Neural progenitor cell (in vitro differentiated cells): ENCODE measurements around the gene MPLKIP. TPM values are rescaled to one million over a fixed set of nuclear protein-coding genes. Genes with fewer than 3 reads are reported as not detected.

Experiments
- DNase-seq: peaks from one replicate; pipeline ENCODE4 v3.0.0-alpha.2; 2016; ENCODE audit warnings: low spot score
- H2AFZ ChIP-seq: fragments of 200-600 bp; sonication (generic); replicated peaks from 2 replicates; pipeline ENCODE4 v1.6.1; 2016; ENCODE audit warnings: antibody characterized with exemption
- H3F3A ChIP-seq: fragments of 200-600 bp; sonication (generic); 2 replicates; pipeline ENCODE4 v1.6.1; 2016; ENCODE audit warnings: antibody characterized with exemption, low read depth
- H3K27ac ChIP-seq: fragments of 200-600 bp; sonication (generic); 2 replicates; pipeline ENCODE4 v1.5.1; 2016; ENCODE audit warnings: mild to moderate bottlenecking
- H3K27me3 ChIP-seq: fragments of 200-600 bp; sonication (generic); 2 replicates; pipeline ENCODE4 v1.6.1; 2016; ENCODE audit warnings: mild to moderate bottlenecking, moderate library complexity
- H3K36me3 ChIP-seq: fragments of 200-600 bp; sonication (generic); 2 replicates; pipeline ENCODE4 v1.5.1; 2016
- H3K4me1 ChIP-seq: fragments of 200-600 bp; sonication (generic); 2 replicates; pipeline ENCODE4 v1.6.1; 2016; ENCODE audit warnings: mixed run types
- H3K4me2 ChIP-seq: fragments of 200-600 bp; sonication (generic); 2 replicates; pipeline ENCODE4 v1.6.1; 2016
- H3K4me3 ChIP-seq: fragments of 200-600 bp; sonication (generic); 2 replicates; pipeline ENCODE4 v1.5.1; 2016
- H3K79me2 ChIP-seq: fragments of 200-600 bp; sonication (generic); 2 replicates; pipeline ENCODE4 v1.6.1; 2016; ENCODE audit warnings: low read depth
- H3K9ac ChIP-seq: fragments of 200-600 bp; sonication (generic); 2 replicates; pipeline ENCODE4 v1.6.1; 2016
- H3K9me3 ChIP-seq: fragments of 200-600 bp; sonication (generic); 2 replicates; pipeline ENCODE4 v1.5.1; 2016; ENCODE audit warnings: low read depth
- H4K20me1 ChIP-seq: fragments of 200-600 bp; sonication (generic); 2 replicates; pipeline ENCODE4 v1.6.1; 2016; ENCODE audit warnings: low read depth
- H3K27ac Mint-ChIP-seq: 3 replicates; pipeline ENCODE4 v1.8.0; 2021; ENCODE audit warnings: mixed read lengths
- H3K27me3 Mint-ChIP-seq: 2 replicates; pipeline ENCODE4 v1.8.0; 2022; ENCODE audit warnings: low read depth, mild to moderate bottlenecking, inconsistent platforms, moderate library complexity, mixed read lengths; ENCODE audit not compliant: insufficient read depth
- H3K36me3 Mint-ChIP-seq: 3 replicates; pipeline ENCODE4 v1.8.0; 2021; ENCODE audit warnings: mixed read lengths
- H3K4me1 Mint-ChIP-seq: 3 replicates; pipeline ENCODE4 v1.8.0; 2021; ENCODE audit warnings: mixed read lengths
- H3K4me3 Mint-ChIP-seq: 3 replicates; pipeline ENCODE4 v1.8.0; 2021; ENCODE audit warnings: mild to moderate bottlenecking, moderate library complexity, mixed read lengths
- H3K9me3 Mint-ChIP-seq: 3 replicates; pipeline ENCODE4 v1.8.0; 2020; ENCODE audit warnings: mixed read lengths
- CTCF ChIP-seq: fragments of 200-600 bp; sonication (generic); IDR thresholded peaks from 2 replicates; pipeline ENCODE4 v1.5.1; 2017; ENCODE audit warnings: antibody characterized with exemption, mild to moderate bottlenecking
- EZH2 ChIP-seq: fragments of 200-600 bp; sonication (generic); IDR thresholded peaks from 2 replicates; pipeline ENCODE4 v1.6.1; 2017; ENCODE audit warnings: antibody characterized with exemption, mild to moderate bottlenecking, moderate library complexity
- EZH2phosphoT487 ChIP-seq: fragments of 200-600 bp; sonication (generic); IDR thresholded peaks from 2 replicates; pipeline ENCODE4 v1.6.1; 2017; ENCODE audit warnings: antibody characterized with exemption
- total RNA-seq: library from RNA; depleted of rRNA; stranded (reverse); fragments of >200 nt; gene quantifications from 2 replicates; pipeline ENCODE4 v1.2.3, GENCODE V29; 2015; ENCODE audit warnings: low replicate concordance

MPLKIP gene
- 48.4 and 87.2 TPM in 2 replicates for total RNA-seq

DNA sequence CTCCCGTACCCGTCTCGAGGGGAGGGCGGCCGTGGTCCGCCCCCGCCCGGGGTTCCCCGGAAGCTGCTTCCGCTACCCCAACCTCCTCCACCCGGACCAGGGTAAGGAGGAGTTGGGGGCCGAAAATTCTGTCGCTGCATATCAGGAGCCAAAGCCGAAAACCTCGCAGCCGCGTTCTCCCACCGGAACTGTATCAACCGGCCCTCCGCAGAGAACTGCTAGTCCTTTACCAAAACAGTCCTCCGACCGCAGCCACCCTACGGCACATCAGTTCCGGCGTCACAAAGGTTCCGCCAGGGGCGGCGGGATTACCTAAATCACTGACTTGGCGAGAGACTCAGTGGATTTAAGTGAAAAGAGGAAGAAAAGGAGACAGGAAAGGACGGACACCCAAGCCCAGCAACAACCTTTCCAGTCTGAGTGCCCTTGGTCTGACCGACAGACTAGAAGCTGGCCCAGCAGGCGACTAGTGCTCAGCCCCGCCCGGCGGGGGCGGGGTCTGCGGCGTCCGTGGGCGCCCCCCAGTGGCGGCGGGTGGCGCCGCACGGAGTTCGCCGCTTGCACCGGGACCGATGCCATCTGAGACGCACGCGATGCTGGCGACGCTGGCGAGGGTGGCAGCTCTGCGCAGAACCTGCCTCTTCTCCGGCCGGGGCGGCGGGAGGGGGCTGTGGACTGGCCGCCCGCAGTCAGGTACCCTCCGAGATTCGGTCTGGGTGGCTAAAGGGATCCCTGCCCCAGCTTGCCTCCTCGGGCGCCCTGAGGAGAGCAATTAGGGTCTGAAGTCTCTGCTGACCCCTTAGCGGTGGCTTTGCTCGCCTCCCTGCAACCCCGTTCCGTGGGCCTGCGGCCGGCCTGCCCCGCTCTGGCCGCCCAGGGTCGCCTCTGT is at the start of gene MPLKIP, which contains the start of gene SUGCT:
Gene MPLKIP, minus strand, starts transcription at position 195 of the 889 bp plus-strand sequence. Its CDS starts 55 bp downstream, at position 140.
Gene SUGCT, plus strand, starts transcription at position 578 of the 889 bp plus-strand sequence.
- H3K4me3 ChIP-seq = peak within 1 kb of the TSS; percentile 92
- DNase-seq = peak; percentile 92
- H3K27me3 Mint-ChIP-seq = peaks cover 2% of the 10 kb centered on the region
- H3K4me2 ChIP-seq = peak within 1 kb of the TSS; percentile 91
- peaks cover 13% of the 10 kb centered on the region for H3F3A ChIP-seq
- TF ChIP-seq EZH2phosphoT487 = no peak
- TF ChIP-seq CTCF = peak; percentile 91
- no peak for TF ChIP-seq EZH2
- peaks cover 15% of the 10 kb centered on the region for H4K20me1 ChIP-seq
- H3K9ac ChIP-seq = peak within 1 kb of the TSS; percentile 91
- H3K4me3 Mint-ChIP-seq = peak within 1 kb of the TSS; percentile 98
- H3K27ac Mint-ChIP-seq = peak within 1 kb of the TSS; percentile 99
- no peaks in the 10 kb centered on the region for H3K9me3 Mint-ChIP-seq
- H3K9me3 ChIP-seq = no peaks in the 10 kb centered on the region
- H3K36me3 Mint-ChIP-seq = peaks cover 3% of the 10 kb centered on the region
- peaks cover 47% of the 10 kb centered on the region for H3K79me2 ChIP-seq
- H3K36me3 ChIP-seq = no peaks in the 10 kb centered on the region
- peaks cover 12% of the 10 kb centered on the region for H3K4me1 Mint-ChIP-seq
- H3K27ac ChIP-seq = peak within 1 kb of the TSS; percentile 94
- H3K4me1 ChIP-seq = peaks cover 9% of the 10 kb centered on the region
- H2AFZ ChIP-seq = peak within 1 kb of the TSS; percentile 99
- H3K27me3 ChIP-seq = peaks cover 15% of the 10 kb centered on the region

DNA sequence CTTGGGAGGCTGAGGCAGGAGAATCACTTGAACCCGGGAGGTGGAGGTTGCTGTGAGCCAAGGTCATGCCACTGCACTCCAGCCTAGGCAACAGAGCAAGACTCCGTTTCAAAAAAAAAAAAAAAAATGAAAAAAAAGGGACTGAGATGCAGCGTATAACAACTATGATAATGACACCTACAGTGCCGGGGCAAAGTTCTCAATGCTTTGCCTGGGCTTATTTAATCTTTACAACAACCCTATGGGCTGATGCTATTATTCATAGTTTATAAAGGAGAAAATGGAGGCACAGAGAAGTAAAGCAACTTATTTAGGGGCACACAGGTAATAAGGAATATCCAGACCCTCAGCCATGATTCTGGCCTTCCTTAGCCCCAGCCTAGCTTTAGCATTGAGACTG is 48.0 kb upstream of the MPLKIP start:
- Histone ChIP-seq H3K27me3 (no peaks in the 10 kb centered on the region), H3K4me2 (no peak overlapping the region), H3K4me1 (no peaks in the 10 kb centered on the region), H3K9me3 (no peaks in the 10 kb centered on the region), H4K20me1 (no peaks in the 10 kb centered on the region), H3K79me2 (no peaks in the 10 kb centered on the region), H3K27ac (no peak overlapping the region), H2AFZ (no peak overlapping the region), H3K36me3 (no peaks in the 10 kb centered on the region), H3K9ac (no peak overlapping the region), H3K4me3 (no peak overlapping the region), H3F3A (no peaks in the 10 kb centered on the region)
- no peaks in the 10 kb centered on the region for H3K4me1 Mint-ChIP-seq
- TF ChIP-seq EZH2 (no peak), CTCF (no peak), EZH2phosphoT487 (no peak)
- H3K27ac Mint-ChIP-seq = no peak overlapping the region
- H3K4me3 Mint-ChIP-seq = no peak overlapping the region
- no peaks in the 10 kb centered on the region for H3K36me3 Mint-ChIP-seq
- no peak for DNase-seq
- no peaks in the 10 kb centered on the region for H3K9me3 Mint-ChIP-seq
- no peaks in the 10 kb centered on the region for H3K27me3 Mint-ChIP-seq

DNA sequence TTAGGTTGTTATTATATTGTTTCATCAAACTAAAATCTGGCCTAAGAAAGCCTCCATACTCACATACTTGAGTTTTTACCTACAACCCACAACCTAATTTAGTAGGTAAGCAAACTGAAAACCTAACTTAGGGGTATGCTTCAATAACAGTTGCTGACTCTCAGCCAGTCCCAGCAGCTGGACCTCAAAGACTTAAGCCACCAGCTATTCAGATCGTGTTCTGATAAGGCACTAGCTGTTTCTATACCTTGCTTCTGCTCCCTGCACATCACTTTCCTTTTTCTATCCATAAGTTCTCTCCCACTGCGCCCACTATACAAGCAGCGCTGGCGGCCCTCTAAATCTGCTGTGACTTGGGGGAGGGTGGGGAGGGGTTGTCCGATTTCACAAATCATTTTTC is 42.6 kb upstream of the MPLKIP start:
- H3K4me3 Mint-ChIP-seq = no peak overlapping the region
- H3K4me1 Mint-ChIP-seq = no peaks in the 10 kb centered on the region
- no peaks in the 10 kb centered on the region for H3K27me3 Mint-ChIP-seq
- Histone ChIP-seq H3K9ac (no peak overlapping the region), H3K4me1 (no peaks in the 10 kb centered on the region), H3K27ac (no peak overlapping the region), H3F3A (no peaks in the 10 kb centered on the region), H4K20me1 (no peaks in the 10 kb centered on the region), H3K27me3 (no peaks in the 10 kb centered on the region), H3K4me3 (no peak overlapping the region), H3K79me2 (no peaks in the 10 kb centered on the region), H2AFZ (no peak overlapping the region), H3K36me3 (no peaks in the 10 kb centered on the region), H3K9me3 (no peaks in the 10 kb centered on the region), H3K4me2 (no peak overlapping the region)
- no peaks in the 10 kb centered on the region for H3K36me3 Mint-ChIP-seq
- DNase-seq = no peak
- no peak overlapping the region for H3K27ac Mint-ChIP-seq
- no peak for TF ChIP-seq EZH2phosphoT487
- TF ChIP-seq CTCF = no peak
- no peak for TF ChIP-seq EZH2
- H3K9me3 Mint-ChIP-seq = no peaks in the 10 kb centered on the region
